Neural progenitor cell (in vitro differentiated cells): ENCODE measurements around the gene OPA1. TPM values are rescaled to one million over a fixed set of nuclear protein-coding genes. Genes with fewer than 3 reads are reported as not detected.

Experiments used
- DNase-seq: peaks from one replicate; pipeline ENCODE4 v3.0.0-alpha.2; 2016; ENCODE audit warnings: low spot score
- H2AFZ ChIP-seq: fragments of 200-600 bp; sonication (generic); replicated peaks from 2 replicates; pipeline ENCODE4 v1.6.1; 2016; ENCODE audit warnings: antibody characterized with exemption
- H3F3A ChIP-seq: fragments of 200-600 bp; sonication (generic); 2 replicates; pipeline ENCODE4 v1.6.1; 2016; ENCODE audit warnings: antibody characterized with exemption, low read depth
- H3K27ac ChIP-seq: fragments of 200-600 bp; sonication (generic); 2 replicates; pipeline ENCODE4 v1.5.1; 2016; ENCODE audit warnings: mild to moderate bottlenecking
- H3K27me3 ChIP-seq: fragments of 200-600 bp; sonication (generic); 2 replicates; pipeline ENCODE4 v1.6.1; 2016; ENCODE audit warnings: mild to moderate bottlenecking, moderate library complexity
- H3K36me3 ChIP-seq: fragments of 200-600 bp; sonication (generic); 2 replicates; pipeline ENCODE4 v1.5.1; 2016
- H3K4me1 ChIP-seq: fragments of 200-600 bp; sonication (generic); 2 replicates; pipeline ENCODE4 v1.6.1; 2016; ENCODE audit warnings: mixed run types
- H3K4me2 ChIP-seq: fragments of 200-600 bp; sonication (generic); 2 replicates; pipeline ENCODE4 v1.6.1; 2016
- H3K4me3 ChIP-seq: fragments of 200-600 bp; sonication (generic); 2 replicates; pipeline ENCODE4 v1.5.1; 2016
- H3K79me2 ChIP-seq: fragments of 200-600 bp; sonication (generic); 2 replicates; pipeline ENCODE4 v1.6.1; 2016; ENCODE audit warnings: low read depth
- H3K9ac ChIP-seq: fragments of 200-600 bp; sonication (generic); 2 replicates; pipeline ENCODE4 v1.6.1; 2016
- H3K9me3 ChIP-seq: fragments of 200-600 bp; sonication (generic); 2 replicates; pipeline ENCODE4 v1.5.1; 2016; ENCODE audit warnings: low read depth
- H4K20me1 ChIP-seq: fragments of 200-600 bp; sonication (generic); 2 replicates; pipeline ENCODE4 v1.6.1; 2016; ENCODE audit warnings: low read depth
- H3K27ac Mint-ChIP-seq: 3 replicates; pipeline ENCODE4 v1.8.0; 2021; ENCODE audit warnings: mixed read lengths
- H3K27me3 Mint-ChIP-seq: 2 replicates; pipeline ENCODE4 v1.8.0; 2022; ENCODE audit warnings: low read depth, mild to moderate bottlenecking, inconsistent platforms, moderate library complexity, mixed read lengths; ENCODE audit not compliant: insufficient read depth
- H3K36me3 Mint-ChIP-seq: 3 replicates; pipeline ENCODE4 v1.8.0; 2021; ENCODE audit warnings: mixed read lengths
- H3K4me1 Mint-ChIP-seq: 3 replicates; pipeline ENCODE4 v1.8.0; 2021; ENCODE audit warnings: mixed read lengths
- H3K4me3 Mint-ChIP-seq: 3 replicates; pipeline ENCODE4 v1.8.0; 2021; ENCODE audit warnings: mild to moderate bottlenecking, moderate library complexity, mixed read lengths
- H3K9me3 Mint-ChIP-seq: 3 replicates; pipeline ENCODE4 v1.8.0; 2020; ENCODE audit warnings: mixed read lengths
- EZH2 ChIP-seq: fragments of 200-600 bp; sonication (generic); IDR thresholded peaks from 2 replicates; pipeline ENCODE4 v1.6.1; 2017; ENCODE audit warnings: antibody characterized with exemption, mild to moderate bottlenecking, moderate library complexity
- EZH2phosphoT487 ChIP-seq: fragments of 200-600 bp; sonication (generic); IDR thresholded peaks from 2 replicates; pipeline ENCODE4 v1.6.1; 2017; ENCODE audit warnings: antibody characterized with exemption
- total RNA-seq: library from RNA; depleted of rRNA; stranded (reverse); fragments of >200 nt; gene quantifications from 2 replicates; pipeline ENCODE4 v1.2.3, GENCODE V29; 2015; ENCODE audit warnings: low replicate concordance
- TF ChIP-seq, protein P1 (sequence below): fragments of 200-600 bp; sonication (generic); IDR thresholded peaks from 2 replicates; pipeline ENCODE4 v1.5.1; 2017; ENCODE audit warnings: antibody characterized with exemption, mild to moderate bottlenecking

OPA1 gene
- total RNA-seq, 1 donor from 2014 or later: 125 TPM

DNA sequence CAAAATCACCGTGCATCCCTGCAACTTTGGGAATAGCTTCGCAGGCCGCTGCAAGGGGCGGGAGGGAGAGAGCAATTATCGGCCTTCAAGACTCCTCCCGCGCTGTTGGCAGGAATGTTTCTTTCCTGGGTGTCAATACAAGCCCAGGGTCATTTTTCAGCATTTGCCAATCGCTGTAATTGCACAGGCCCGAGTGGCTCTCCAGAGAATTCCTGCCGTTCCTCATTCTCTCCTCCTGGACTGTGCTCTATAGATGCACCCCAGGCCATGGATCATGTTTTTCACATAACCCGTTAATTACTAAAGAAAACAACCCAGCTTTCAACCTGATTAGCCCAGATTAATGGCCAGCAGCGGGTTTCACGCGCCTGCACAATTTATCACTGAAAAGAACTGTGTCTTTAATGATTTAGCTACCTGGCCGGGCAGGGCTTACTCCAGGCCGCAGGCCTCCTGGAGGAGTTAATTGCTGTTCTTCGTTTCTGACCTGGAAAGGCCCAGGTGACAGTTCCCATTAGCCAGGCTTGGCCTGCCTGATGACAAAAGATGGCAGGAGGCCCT, 144.3 kb downstream of the OPA1 start:
- Histone ChIP-seq H3K27me3 (no peaks in the 10 kb centered on the region), H3K79me2 (no peaks in the 10 kb centered on the region), H3K27ac (peak overlapping the region; percentile 21), H3K4me2 (peak overlapping the region; percentile 48), H3K9me3 (no peaks in the 10 kb centered on the region), H3F3A (peaks cover 25% of the 10 kb centered on the region), H3K4me1 (peaks cover 21% of the 10 kb centered on the region), H3K4me3 (no peak overlapping the region), H4K20me1 (no peaks in the 10 kb centered on the region), H2AFZ (no peak overlapping the region), H3K9ac (no peak overlapping the region), H3K36me3 (no peaks in the 10 kb centered on the region)
- no peaks in the 10 kb centered on the region for H3K36me3 Mint-ChIP-seq
- peaks cover 31% of the 10 kb centered on the region for H3K4me1 Mint-ChIP-seq
- TF ChIP-seq EZH2phosphoT487: peak; percentile 91
- no peak for TF ChIP-seq EZH2
- peak; percentile 89 for DNase-seq
- no peak overlapping the region for H3K4me3 Mint-ChIP-seq
- no peak overlapping the region for H3K27ac Mint-ChIP-seq
- no peaks in the 10 kb centered on the region for H3K9me3 Mint-ChIP-seq
- H3K27me3 Mint-ChIP-seq: peaks cover 36% of the 10 kb centered on the region

DNA sequence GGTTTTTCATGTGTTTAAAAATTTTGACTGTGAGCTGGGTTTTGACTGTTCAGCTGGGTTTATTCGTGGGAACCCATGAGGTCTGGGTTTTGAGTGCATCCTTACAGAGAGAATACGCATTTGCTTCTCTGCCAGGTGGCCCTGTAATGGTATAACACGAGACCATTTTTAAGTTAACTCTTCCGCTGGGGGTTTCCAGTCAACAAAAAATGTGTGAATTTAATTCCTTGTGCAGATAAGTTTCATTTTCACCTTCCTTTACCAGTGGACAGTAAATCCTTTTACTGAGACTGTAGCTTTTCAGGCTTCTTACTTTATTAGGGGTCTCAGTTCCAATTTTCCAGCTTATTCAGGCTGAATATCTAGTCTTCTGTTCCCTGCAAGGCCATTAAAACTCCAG, 149.6 kb downstream of the OPA1 start:
- H3K4me3 ChIP-seq: no peak overlapping the region
- no peak overlapping the region for H3K27ac Mint-ChIP-seq
- H3K9me3 ChIP-seq: no peaks in the 10 kb centered on the region
- peaks cover 23% of the 10 kb centered on the region for H3K27me3 Mint-ChIP-seq
- no peak for DNase-seq
- no peaks in the 10 kb centered on the region for H3K36me3 ChIP-seq
- H3K9ac ChIP-seq: no peak overlapping the region
- H3K4me1 ChIP-seq: peaks cover 33% of the 10 kb centered on the region
- no peak overlapping the region for H2AFZ ChIP-seq
- H3K4me3 Mint-ChIP-seq: no peak overlapping the region
- no peaks in the 10 kb centered on the region for H3K36me3 Mint-ChIP-seq
- H3K79me2 ChIP-seq: no peaks in the 10 kb centered on the region
- peaks cover 34% of the 10 kb centered on the region for H3F3A ChIP-seq
- H3K4me2 ChIP-seq: no peak overlapping the region
- TF ChIP-seq, protein P1, sequence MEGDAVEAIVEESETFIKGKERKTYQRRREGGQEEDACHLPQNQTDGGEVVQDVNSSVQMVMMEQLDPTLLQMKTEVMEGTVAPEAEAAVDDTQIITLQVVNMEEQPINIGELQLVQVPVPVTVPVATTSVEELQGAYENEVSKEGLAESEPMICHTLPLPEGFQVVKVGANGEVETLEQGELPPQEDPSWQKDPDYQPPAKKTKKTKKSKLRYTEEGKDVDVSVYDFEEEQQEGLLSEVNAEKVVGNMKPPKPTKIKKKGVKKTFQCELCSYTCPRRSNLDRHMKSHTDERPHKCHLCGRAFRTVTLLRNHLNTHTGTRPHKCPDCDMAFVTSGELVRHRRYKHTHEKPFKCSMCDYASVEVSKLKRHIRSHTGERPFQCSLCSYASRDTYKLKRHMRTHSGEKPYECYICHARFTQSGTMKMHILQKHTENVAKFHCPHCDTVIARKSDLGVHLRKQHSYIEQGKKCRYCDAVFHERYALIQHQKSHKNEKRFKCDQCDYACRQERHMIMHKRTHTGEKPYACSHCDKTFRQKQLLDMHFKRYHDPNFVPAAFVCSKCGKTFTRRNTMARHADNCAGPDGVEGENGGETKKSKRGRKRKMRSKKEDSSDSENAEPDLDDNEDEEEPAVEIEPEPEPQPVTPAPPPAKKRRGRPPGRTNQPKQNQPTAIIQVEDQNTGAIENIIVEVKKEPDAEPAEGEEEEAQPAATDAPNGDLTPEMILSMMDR: no peak
- TF ChIP-seq EZH2: no peak
- no peak for TF ChIP-seq EZH2phosphoT487
- H3K27ac ChIP-seq: no peak overlapping the region
- H4K20me1 ChIP-seq: no peaks in the 10 kb centered on the region
- H3K4me1 Mint-ChIP-seq: peaks cover 25% of the 10 kb centered on the region
- H3K9me3 Mint-ChIP-seq: no peaks in the 10 kb centered on the region
- H3K27me3 ChIP-seq: no peaks in the 10 kb centered on the region

DNA sequence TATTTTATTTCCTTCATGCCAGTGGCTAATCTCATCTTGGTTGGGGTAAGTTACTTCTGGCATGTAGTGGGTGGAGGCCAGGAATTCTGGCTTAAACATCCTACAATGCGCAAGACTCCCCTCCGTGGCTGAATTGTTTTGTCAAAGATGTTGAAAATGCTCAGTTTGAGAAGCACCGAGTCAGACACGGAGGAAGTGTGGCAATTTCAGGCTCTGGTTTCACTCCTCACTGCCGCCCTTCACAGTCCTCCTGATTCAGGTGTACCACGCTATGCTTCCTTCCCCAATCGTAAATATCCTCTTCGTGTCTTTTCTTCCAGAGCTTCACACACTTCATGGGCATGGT, 150.7 kb downstream of the OPA1 start:
- H3K4me1 Mint-ChIP-seq: peaks cover 20% of the 10 kb centered on the region
- DNase-seq: no peak
- peaks cover 26% of the 10 kb centered on the region for H3K4me1 ChIP-seq
- no peaks in the 10 kb centered on the region for H3K9me3 ChIP-seq
- no peaks in the 10 kb centered on the region for H3K36me3 Mint-ChIP-seq
- H3K27me3 ChIP-seq: no peaks in the 10 kb centered on the region
- H3K4me2 ChIP-seq: no peak overlapping the region
- no peak overlapping the region for H3K4me3 ChIP-seq
- no peaks in the 10 kb centered on the region for H3K79me2 ChIP-seq
- H4K20me1 ChIP-seq: no peaks in the 10 kb centered on the region
- no peak overlapping the region for H3K27ac ChIP-seq
- peaks cover 3% of the 10 kb centered on the region for H3K9me3 Mint-ChIP-seq
- no peaks in the 10 kb centered on the region for H3K36me3 ChIP-seq
- H3K4me3 Mint-ChIP-seq: no peak overlapping the region
- H3K27ac Mint-ChIP-seq: no peak overlapping the region
- peaks cover 23% of the 10 kb centered on the region for H3K27me3 Mint-ChIP-seq
- peak overlapping the region; percentile 79 for H2AFZ ChIP-seq
- no peak overlapping the region for H3K9ac ChIP-seq
- TF ChIP-seq, protein P1: no peak
- TF ChIP-seq EZH2 (no peak), EZH2phosphoT487 (no peak)
- H3F3A ChIP-seq: peaks cover 25% of the 10 kb centered on the region

DNA sequence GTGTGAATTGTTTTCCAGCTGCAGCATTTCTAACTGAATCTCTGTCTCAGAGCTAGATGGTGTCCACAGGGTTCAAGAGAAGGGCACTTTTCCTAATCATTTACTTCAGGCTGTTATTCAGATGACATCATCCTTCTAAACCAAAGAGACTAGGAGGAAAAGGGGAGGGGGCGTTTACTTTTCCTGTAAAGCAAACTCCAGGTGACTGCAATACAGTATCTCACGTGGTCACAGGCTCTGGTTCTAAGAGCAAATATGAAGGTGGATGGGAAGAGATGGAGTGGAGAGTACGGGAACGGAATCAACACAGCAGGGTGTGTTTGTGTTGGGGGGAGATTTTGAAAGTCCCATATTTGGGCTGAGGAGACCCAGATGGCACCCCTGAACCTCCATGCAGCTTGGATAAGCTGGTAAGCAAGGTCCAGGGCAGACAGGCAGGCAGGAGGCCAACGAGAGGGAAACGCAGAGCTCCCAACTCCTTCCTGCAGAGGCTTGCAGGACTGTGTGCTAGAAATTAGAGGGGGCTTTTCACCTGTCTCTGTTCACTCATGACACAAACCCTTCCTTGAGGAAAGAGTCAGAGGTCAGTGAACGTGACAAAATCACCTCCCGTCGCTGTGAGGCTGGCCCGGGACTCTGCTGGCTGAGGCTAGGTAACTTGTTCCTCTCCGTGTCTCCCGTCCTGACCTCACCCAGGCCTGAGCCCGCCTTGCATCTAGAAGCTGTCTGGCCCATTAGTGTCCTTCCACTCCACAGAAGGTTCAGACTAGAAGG, 151.2 kb downstream of the OPA1 start:
- Histone ChIP-seq H3K4me2 (peak overlapping the region; percentile 9), H2AFZ (peak overlapping the region; percentile 79), H3K27me3 (no peaks in the 10 kb centered on the region), H3F3A (peaks cover 25% of the 10 kb centered on the region), H3K9ac (no peak overlapping the region), H3K79me2 (no peaks in the 10 kb centered on the region), H3K36me3 (no peaks in the 10 kb centered on the region), H3K27ac (no peak overlapping the region), H3K4me1 (peaks cover 26% of the 10 kb centered on the region), H4K20me1 (no peaks in the 10 kb centered on the region), H3K9me3 (no peaks in the 10 kb centered on the region), H3K4me3 (no peak overlapping the region)
- Mint-ChIP-seq H3K4me1 (peaks cover 20% of the 10 kb centered on the region), H3K4me3 (no peak overlapping the region), H3K36me3 (no peaks in the 10 kb centered on the region), H3K27ac (no peak overlapping the region), H3K27me3 (peaks cover 23% of the 10 kb centered on the region), H3K9me3 (peaks cover 9% of the 10 kb centered on the region)
- DNase-seq: no peak
- TF ChIP-seq, protein P1: no peak
- no peak for TF ChIP-seq EZH2phosphoT487
- TF ChIP-seq EZH2: no peak
